Vagina (tissue), 2 donors: Measurements from ENCODE around the gene BBIP1.

Source experiments
- POLR2A ChIP-seq, 2 donors: fragments of 450-650 bp; IDR thresholded peaks; one replicate each; pipeline ENCODE4 v1.6.1; 2017; ENCODE audit warnings: antibody characterized with exemption in 2 of 2, mild to moderate bottlenecking in 2 of 2, moderate library complexity in 2 of 2
- POLR2AphosphoS5 ChIP-seq, 2 donors: sonication (generic); formaldehyde crosslinking; IDR thresholded peaks; one replicate each; pipeline ENCODE4 v1.9.0; 2017; ENCODE audit warnings: antibody characterized with exemption in 2 of 2, mild to moderate bottlenecking in 2 of 2, low read depth in 1 of 2; ENCODE audit not compliant: insufficient read depth in 1 of 2
- TF ChIP-seq, protein P1 (sequence below), 3 experiments: fragments of 450-650 bp in 2 of 3; fragments of 200-600 bp in 1 of 3; sonication (generic) in 1 of 3; IDR thresholded peaks; one replicate each; pipeline ENCODE4 v1.5.1; 2017 to 2019; ENCODE audit warnings: antibody characterized with exemption in 3 of 3, mild to moderate bottlenecking in 2 of 3, moderate library complexity in 2 of 3

- TF ChIP-seq POLR2A (IDR thresholded peaks at IDR 0.05) (no peak), POLR2AphosphoS5 (IDR thresholded peaks at IDR 0.05; ENCODE audit: insufficient read depth in 1 of 2, low read depth in 1 of 2) (no peak)
- TF ChIP-seq, protein P1, sequence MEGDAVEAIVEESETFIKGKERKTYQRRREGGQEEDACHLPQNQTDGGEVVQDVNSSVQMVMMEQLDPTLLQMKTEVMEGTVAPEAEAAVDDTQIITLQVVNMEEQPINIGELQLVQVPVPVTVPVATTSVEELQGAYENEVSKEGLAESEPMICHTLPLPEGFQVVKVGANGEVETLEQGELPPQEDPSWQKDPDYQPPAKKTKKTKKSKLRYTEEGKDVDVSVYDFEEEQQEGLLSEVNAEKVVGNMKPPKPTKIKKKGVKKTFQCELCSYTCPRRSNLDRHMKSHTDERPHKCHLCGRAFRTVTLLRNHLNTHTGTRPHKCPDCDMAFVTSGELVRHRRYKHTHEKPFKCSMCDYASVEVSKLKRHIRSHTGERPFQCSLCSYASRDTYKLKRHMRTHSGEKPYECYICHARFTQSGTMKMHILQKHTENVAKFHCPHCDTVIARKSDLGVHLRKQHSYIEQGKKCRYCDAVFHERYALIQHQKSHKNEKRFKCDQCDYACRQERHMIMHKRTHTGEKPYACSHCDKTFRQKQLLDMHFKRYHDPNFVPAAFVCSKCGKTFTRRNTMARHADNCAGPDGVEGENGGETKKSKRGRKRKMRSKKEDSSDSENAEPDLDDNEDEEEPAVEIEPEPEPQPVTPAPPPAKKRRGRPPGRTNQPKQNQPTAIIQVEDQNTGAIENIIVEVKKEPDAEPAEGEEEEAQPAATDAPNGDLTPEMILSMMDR (IDR thresholded peaks at IDR 0.05): no peak
Observed at GRCh38 chr10:110859206-110859972, 59.6 kb downstream of the BBIP1 start.
